Medulla oblongata (tissue), 1 donor: Measurements from ENCODE around the gene C4BPB.

Experiments
- DNase-seq: peaks from one replicate; pipeline ENCODE4 v3.0.0-alpha.2; 2015; ENCODE audit errors: extremely low spot score

The C4BPB gene

GRCh38 chr1:207059881-207060280 is 28.8 kb upstream of the C4BPB start:
- DNase-seq = no peak

- DNase-seq = no peak
Measured at GRCh38 chr1:207060596-207060995, 28.1 kb upstream of the C4BPB start.

- no peak for DNase-seq
Measured at GRCh38 chr1:207062058-207062457, 26.6 kb upstream of the C4BPB start.

- no peak for DNase-seq
Measured at GRCh38 chr1:207063014-207063413, 25.6 kb upstream of the C4BPB start.

GRCh38 chr1:207064561-207064960 is 24.1 kb upstream of the C4BPB start:
- DNase-seq = peak; percentile 67

- no peak for DNase-seq
Measured at GRCh38 chr1:207067185-207067584, 21.5 kb upstream of the C4BPB start.

- DNase-seq = no peak
Measured at GRCh38 chr1:207067665-207068064, 21.0 kb upstream of the C4BPB start.

GRCh38 chr1:207069061-207069460 is 19.6 kb upstream of the C4BPB start:
- DNase-seq = no peak

- DNase-seq = peak; percentile 45
Measured at GRCh38 chr1:207069858-207070506, 18.7 kb upstream of the C4BPB start.

GRCh38 chr1:207070811-207071210 is 17.8 kb upstream of the C4BPB start:
- no peak for DNase-seq

- no peak for DNase-seq
Measured at GRCh38 chr1:207071426-207071825, 17.2 kb upstream of the C4BPB start.

- peak; percentile 10 for DNase-seq
Measured at GRCh38 chr1:207072233-207072632, 16.4 kb upstream of the C4BPB start.

GRCh38 chr1:207073906-207074820 is 14.5 kb upstream of the C4BPB start:
- DNase-seq = no peak

GRCh38 chr1:207076181-207076955 is 12.3 kb upstream of the C4BPB start:
- no peak for DNase-seq

- DNase-seq = no peak
Measured at GRCh38 chr1:207077012-207077411, 11.6 kb upstream of the C4BPB start.

- DNase-seq = peak; percentile 94
Measured at GRCh38 chr1:207077470-207078377, 10.9 kb upstream of the C4BPB start.

- no peak for DNase-seq
Measured at GRCh38 chr1:207078578-207079132, 10.0 kb upstream of the C4BPB start.

- DNase-seq = no peak
Measured at GRCh38 chr1:207079706-207080241, 8.9 kb upstream of the C4BPB start.

- no peak for DNase-seq
Measured at GRCh38 chr1:207081088-207081487, 7.6 kb upstream of the C4BPB start.

GRCh38 chr1:207081806-207082205 is 6.9 kb upstream of the C4BPB start:
- no peak for DNase-seq

GRCh38 chr1:207084232-207084631 is 4.4 kb upstream of the C4BPB start:
- no peak for DNase-seq
